ENCODE results near the gene KCMF1.

DNA sequence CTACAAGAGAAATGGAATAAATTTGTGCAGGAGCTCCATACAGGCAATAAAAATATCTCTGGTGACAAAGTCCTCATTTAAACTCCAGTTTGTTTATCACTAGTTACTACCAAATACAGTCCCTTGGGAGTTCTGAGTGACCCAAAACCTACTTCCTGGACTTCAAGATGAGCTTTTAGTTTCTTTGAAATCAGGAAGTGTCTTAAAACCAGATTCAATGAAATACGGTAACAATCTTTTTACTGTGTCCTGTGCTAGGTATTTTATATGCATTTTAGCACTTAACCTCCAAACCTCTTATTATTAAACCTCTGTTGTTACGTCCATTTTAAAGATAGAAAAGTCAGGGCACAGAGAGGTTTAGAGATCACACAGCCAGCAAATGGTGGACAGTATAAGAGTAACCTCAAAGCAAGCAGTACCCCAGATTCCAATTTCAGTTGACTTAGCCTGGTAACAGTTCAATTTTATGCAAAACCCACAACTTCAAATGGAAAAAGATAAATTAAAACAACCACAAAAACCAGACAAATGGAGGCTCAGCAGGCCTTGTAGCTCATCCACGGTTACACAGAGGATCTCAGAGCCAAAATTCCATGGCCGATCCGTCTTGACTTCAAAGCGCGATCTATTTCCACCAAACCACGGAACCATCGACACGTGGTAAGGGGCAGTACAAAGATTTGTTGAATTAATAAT, 1.3 kb upstream of the KCMF1 start:
- TF ChIP-seq, protein P1, sequence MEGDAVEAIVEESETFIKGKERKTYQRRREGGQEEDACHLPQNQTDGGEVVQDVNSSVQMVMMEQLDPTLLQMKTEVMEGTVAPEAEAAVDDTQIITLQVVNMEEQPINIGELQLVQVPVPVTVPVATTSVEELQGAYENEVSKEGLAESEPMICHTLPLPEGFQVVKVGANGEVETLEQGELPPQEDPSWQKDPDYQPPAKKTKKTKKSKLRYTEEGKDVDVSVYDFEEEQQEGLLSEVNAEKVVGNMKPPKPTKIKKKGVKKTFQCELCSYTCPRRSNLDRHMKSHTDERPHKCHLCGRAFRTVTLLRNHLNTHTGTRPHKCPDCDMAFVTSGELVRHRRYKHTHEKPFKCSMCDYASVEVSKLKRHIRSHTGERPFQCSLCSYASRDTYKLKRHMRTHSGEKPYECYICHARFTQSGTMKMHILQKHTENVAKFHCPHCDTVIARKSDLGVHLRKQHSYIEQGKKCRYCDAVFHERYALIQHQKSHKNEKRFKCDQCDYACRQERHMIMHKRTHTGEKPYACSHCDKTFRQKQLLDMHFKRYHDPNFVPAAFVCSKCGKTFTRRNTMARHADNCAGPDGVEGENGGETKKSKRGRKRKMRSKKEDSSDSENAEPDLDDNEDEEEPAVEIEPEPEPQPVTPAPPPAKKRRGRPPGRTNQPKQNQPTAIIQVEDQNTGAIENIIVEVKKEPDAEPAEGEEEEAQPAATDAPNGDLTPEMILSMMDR (optimal IDR thresholded peaks at IDR 0.05 in 1 of 3, IDR thresholded peaks at IDR 0.05 in 1 of 3, conservative IDR thresholded peaks at IDR 0.05 in 1 of 3; ENCODE audit: extremely low read depth in 1 of 3, insufficient read depth in 2 of 3, low read length in 3 of 3), result no peak
- no peak for TF ChIP-seq EZH2 (IDR thresholded peaks at IDR 0.05; ENCODE audit: low read length)
